Gastrocnemius medialis (tissue), 4 donors: ENCODE data around the gene NPAS2. TPM values are rescaled to one million over a fixed set of nuclear protein-coding genes. Genes with fewer than 3 reads are reported as not detected.

Experiments
- ATAC-seq, 2 donors: fragments of 150-250 bp; one replicate each; pipeline ENCODE4 v1.9.1; 2016
- DNase-seq, 2 donors: peaks; one replicate each; pipeline ENCODE4 v3.0.0-alpha.2; 2019
- H3K27ac ChIP-seq, 4 donors: fragments of 200-600 bp; sonication (generic); 1 replicate in 1 of 4; 2 replicates in 3 of 4; pipeline ENCODE4 v1.5.1; 2016 to 2018; ENCODE audit warnings: mild to moderate bottlenecking in 2 of 4, moderate library complexity in 1 of 4
- H3K27me3 ChIP-seq, 3 donors: fragments of 200-600 bp; sonication (generic) in 2 of 3; 1 replicate in 1 of 3; 2 replicates in 2 of 3; pipeline versions ENCODE4 v1.5.1 to v1.6.0; 2016 to 2019; ENCODE audit warnings: mild to moderate bottlenecking in 1 of 3, moderate library complexity in 1 of 3
- H3K36me3 ChIP-seq, 2 donors: fragments of 200-600 bp; sonication (generic) in 1 of 2; one replicate each; pipeline ENCODE4 v1.5.1; 2017 to 2018
- H3K4me1 ChIP-seq, 2 donors: fragments of 200-600 bp; sonication (generic) in 1 of 2; one replicate each; pipeline ENCODE4 v1.5.1; 2016 to 2017; ENCODE audit warnings: mild to moderate bottlenecking in 2 of 2
- H3K4me3 ChIP-seq, 4 donors: fragments of 200-600 bp; sonication (generic) in 3 of 4; 1 replicate in 1 of 4; 2 replicates in 3 of 4; pipeline ENCODE4 v1.5.1; 2016 to 2019; ENCODE audit warnings: mild to moderate bottlenecking in 2 of 4
- H3K9me3 ChIP-seq, 3 donors: fragments of 200-600 bp; sonication (generic) in 2 of 3; 1 replicate in 1 of 3; 2 replicates in 2 of 3; pipeline ENCODE4 v1.5.1; 2016 to 2019
- POLR2A ChIP-seq, 2 donors: fragments of 450-650 bp; IDR thresholded peaks; one replicate each; pipeline ENCODE4 v1.6.1; 2017; ENCODE audit warnings: antibody characterized with exemption in 2 of 2, mild to moderate bottlenecking in 2 of 2, moderate library complexity in 2 of 2
- in situ Hi-C, 4 donors: fragments of 200-750 bp; cut with MboI; loops; one replicate each; pipeline versions ENCODE4 v1.15.0 to v1.8.0; 2017; ENCODE audit warnings: low sequenced_read_pairs in 4 of 4
- intact Hi-C: fragments of 100-400 bp; cut with DNase I; formaldehyde crosslinking; loops from one replicate; pipeline ENCODE4 v1.15.1; 2023; ENCODE audit warnings: low total_unique reads
- total RNA-seq, 4 donors: library from RNA; depleted of rRNA; stranded (reverse); fragments of >200 nt; gene quantifications; one replicate each; pipeline versions ENCODE4 v1.1.0 to v1.2.3, GENCODE V29; 2016
- TF ChIP-seq, protein P1 (sequence below), 5 experiments: fragments of 450-650 bp in 3 of 5; fragments of 200-600 bp in 2 of 5; sonication (generic) in 2 of 5; IDR thresholded peaks in 4 of 5; conservative IDR thresholded peaks in 1 of 5; 1 replicate in 4 of 5; 2 replicates in 1 of 5; pipeline ENCODE4 v1.5.1; 2016 to 2019; ENCODE audit warnings: antibody characterized with exemption in 5 of 5, mild to moderate bottlenecking in 3 of 5, moderate library complexity in 3 of 5

Gene NPAS2
- total RNA-seq, 4 donors from 2014 or later: 11.4 to 48.2 (median 36.6) TPM

DNA sequence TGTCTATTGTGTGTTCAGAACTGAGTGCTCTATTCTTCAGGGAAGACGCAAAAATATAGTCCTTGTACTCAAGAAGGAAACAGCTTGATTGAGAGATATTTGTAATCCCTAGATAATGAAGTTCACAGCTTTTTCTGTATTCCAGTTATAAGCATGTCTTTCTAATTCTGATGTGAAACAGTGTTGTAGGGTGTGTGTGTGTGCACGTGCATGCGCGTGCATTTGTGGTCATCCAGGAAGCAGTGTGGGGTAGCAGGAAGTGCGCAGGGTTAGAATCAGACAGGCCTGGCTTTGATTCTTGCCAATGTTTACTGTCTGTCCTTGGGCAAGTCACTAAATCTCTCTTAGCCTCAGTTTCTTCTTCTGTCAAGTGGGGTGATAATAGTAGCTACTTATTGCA, 87.9 kb downstream of the NPAS2 start:
- no peak for ATAC-seq
- Histone ChIP-seq H3K36me3 (no peaks in the 10 kb centered on the region), H3K4me3 (no peak overlapping the region), H3K27me3 (no peaks in the 10 kb centered on the region), H3K4me1 (no peaks in the 10 kb centered on the region), H3K9me3 (no peaks in the 10 kb centered on the region), H3K27ac (no peak overlapping the region)
- DNase-seq: no peak
- in situ Hi-C loops (no loop called here), intact Hi-C loops (no loop called here)
- no peak for TF ChIP-seq POLR2A (IDR thresholded peaks at IDR 0.05)
- TF ChIP-seq, protein P1, sequence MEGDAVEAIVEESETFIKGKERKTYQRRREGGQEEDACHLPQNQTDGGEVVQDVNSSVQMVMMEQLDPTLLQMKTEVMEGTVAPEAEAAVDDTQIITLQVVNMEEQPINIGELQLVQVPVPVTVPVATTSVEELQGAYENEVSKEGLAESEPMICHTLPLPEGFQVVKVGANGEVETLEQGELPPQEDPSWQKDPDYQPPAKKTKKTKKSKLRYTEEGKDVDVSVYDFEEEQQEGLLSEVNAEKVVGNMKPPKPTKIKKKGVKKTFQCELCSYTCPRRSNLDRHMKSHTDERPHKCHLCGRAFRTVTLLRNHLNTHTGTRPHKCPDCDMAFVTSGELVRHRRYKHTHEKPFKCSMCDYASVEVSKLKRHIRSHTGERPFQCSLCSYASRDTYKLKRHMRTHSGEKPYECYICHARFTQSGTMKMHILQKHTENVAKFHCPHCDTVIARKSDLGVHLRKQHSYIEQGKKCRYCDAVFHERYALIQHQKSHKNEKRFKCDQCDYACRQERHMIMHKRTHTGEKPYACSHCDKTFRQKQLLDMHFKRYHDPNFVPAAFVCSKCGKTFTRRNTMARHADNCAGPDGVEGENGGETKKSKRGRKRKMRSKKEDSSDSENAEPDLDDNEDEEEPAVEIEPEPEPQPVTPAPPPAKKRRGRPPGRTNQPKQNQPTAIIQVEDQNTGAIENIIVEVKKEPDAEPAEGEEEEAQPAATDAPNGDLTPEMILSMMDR (IDR thresholded peaks at IDR 0.05 in 4 of 5, conservative IDR thresholded peaks at IDR 0.05 in 1 of 5): no peak

DNA sequence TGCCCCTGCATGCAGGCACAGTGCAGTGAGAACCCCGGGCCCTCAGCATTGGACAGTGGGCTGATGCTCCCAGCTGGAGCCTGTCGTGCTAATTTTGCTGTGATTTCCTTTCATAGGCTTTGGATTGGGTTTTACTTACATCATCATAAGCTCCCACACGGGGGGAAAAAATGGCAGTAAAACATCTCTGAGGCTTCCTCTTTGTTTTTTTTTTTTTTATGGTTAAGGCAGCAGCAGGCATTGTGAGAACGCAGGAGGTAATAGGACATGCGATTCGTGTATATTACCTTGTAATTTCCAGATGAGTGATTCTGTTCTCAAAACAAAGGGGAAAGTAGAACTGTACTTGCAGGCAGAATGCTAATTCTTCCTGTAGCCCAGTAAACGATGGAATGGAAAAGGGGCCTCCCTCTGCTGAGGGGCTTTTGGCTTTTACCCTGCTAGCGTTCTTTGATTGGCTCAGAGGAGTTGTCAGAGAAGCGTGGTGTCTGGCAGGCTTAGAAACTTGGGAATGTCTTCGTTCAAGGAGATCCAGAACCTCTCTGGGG, 89.7 kb downstream of the NPAS2 start:
- intact Hi-C loops (no loop called here), in situ Hi-C loops (no loop called here)
- TF ChIP-seq, protein P1 (IDR thresholded peaks at IDR 0.05 in 4 of 5, conservative IDR thresholded peaks at IDR 0.05 in 1 of 5): no peak
- TF ChIP-seq POLR2A (IDR thresholded peaks at IDR 0.05): no peak
- Histone ChIP-seq H3K4me3 (no peak overlapping the region), H3K4me1 (no peaks in the 10 kb centered on the region), H3K27ac (no peak overlapping the region), H3K27me3 (no peaks in the 10 kb centered on the region), H3K36me3 (no peaks in the 10 kb centered on the region), H3K9me3 (no peaks in the 10 kb centered on the region)
- ATAC-seq (no peak), DNase-seq (no peak)

DNA sequence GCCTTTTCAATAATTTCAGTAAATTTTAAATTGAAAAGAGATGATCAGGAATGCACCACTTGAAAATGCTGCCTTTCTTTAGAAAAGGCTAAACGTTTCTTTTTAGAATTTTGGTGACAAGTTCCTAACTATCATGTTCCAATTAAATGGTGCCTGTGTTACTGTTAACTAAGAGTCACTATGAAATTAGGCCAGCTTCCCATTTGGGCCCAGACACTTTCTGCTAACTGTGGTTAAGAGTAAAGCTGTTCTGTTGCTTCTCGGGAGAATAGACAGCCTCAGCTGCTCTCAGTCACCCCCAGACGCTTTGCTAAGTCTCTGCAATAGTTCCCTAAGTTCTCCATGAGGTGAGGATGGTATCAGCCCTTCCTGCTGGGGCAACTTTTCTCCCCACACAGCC, 90.2 kb downstream of the NPAS2 start:
- H3K9me3 ChIP-seq: no peaks in the 10 kb centered on the region
- H3K27ac ChIP-seq: no peak overlapping the region
- in situ Hi-C loops: no loop called here
- no peak for TF ChIP-seq POLR2A (IDR thresholded peaks at IDR 0.05)
- TF ChIP-seq, protein P1 (IDR thresholded peaks at IDR 0.05 in 4 of 5, conservative IDR thresholded peaks at IDR 0.05 in 1 of 5): no peak
- H3K27me3 ChIP-seq: no peaks in the 10 kb centered on the region
- ATAC-seq: no peak
- DNase-seq: no peak
- H3K4me3 ChIP-seq: no peak overlapping the region
- no peaks in the 10 kb centered on the region for H3K4me1 ChIP-seq
- intact Hi-C loops: no loop called here
- H3K36me3 ChIP-seq: no peaks in the 10 kb centered on the region

DNA sequence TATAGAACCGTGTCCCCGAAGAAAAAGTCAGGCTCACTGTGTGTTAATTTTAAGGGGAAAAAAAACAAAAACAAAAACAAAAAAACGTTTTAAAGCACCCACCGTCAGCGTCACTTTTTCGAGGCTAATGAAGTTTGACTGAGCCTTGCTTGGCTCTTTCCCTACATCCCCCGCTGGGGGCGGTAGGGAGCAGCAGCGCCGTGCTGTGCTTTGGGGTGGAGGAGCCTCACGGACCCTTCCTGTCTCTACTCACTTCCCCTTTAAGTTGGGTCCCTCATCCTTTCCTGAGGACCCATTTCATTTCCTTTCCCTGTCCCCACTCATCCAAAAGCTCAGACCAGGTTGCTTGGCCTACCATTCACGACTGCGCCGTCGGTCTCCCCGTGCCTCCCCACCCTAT, 99.4 kb downstream of the NPAS2 start:
- H3K4me3 ChIP-seq: no peak overlapping the region
- intact Hi-C loops: no loop called here
- no peak for ATAC-seq
- no peaks in the 10 kb centered on the region for H3K9me3 ChIP-seq
- H3K36me3 ChIP-seq: no peaks in the 10 kb centered on the region
- no peak for TF ChIP-seq POLR2A (IDR thresholded peaks at IDR 0.05)
- TF ChIP-seq, protein P1 (IDR thresholded peaks at IDR 0.05 in 4 of 5, conservative IDR thresholded peaks at IDR 0.05 in 1 of 5): peak in 1 of 5 experiments; percentile 10
- in situ Hi-C loops: no loop called here
- DNase-seq: no peak
- no peaks in the 10 kb centered on the region for H3K27me3 ChIP-seq
- H3K4me1 ChIP-seq: no peaks in the 10 kb centered on the region
- no peak overlapping the region for H3K27ac ChIP-seq

DNA sequence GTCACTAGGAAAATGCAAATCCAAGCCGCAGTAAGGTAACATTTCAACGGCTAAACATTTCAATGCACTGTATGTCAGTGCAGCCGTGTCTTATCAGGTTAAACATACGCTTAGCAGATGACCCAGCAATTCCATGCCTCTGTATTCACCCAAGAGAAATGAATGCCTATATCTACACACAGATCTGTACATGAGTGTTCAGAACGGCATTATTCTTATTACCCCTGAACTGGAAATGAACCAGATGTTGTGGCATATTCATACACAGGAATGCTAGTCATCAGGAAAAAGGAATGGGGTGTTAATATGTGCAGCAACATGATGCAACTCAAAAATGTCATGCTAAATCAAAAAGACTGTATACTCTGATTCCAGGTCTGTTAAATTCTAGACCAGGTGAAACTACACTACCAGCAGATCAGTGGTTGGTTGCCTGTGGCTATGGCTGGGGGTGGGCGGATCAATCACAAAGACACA, 101.8 kb downstream of the NPAS2 start:
- Histone ChIP-seq H3K27ac (no peak overlapping the region), H3K4me1 (no peaks in the 10 kb centered on the region), H3K36me3 (no peaks in the 10 kb centered on the region), H3K27me3 (no peaks in the 10 kb centered on the region), H3K9me3 (no peaks in the 10 kb centered on the region), H3K4me3 (no peak overlapping the region)
- TF ChIP-seq, protein P1 (IDR thresholded peaks at IDR 0.05 in 4 of 5, conservative IDR thresholded peaks at IDR 0.05 in 1 of 5): no peak
- no peak for TF ChIP-seq POLR2A (IDR thresholded peaks at IDR 0.05)
- in situ Hi-C loops: no loop called here
- intact Hi-C loops: no loop called here
- ATAC-seq (no peak), DNase-seq (no peak)
